ENCODE results near the gene KAZN.

Gene KAZN

DNA sequence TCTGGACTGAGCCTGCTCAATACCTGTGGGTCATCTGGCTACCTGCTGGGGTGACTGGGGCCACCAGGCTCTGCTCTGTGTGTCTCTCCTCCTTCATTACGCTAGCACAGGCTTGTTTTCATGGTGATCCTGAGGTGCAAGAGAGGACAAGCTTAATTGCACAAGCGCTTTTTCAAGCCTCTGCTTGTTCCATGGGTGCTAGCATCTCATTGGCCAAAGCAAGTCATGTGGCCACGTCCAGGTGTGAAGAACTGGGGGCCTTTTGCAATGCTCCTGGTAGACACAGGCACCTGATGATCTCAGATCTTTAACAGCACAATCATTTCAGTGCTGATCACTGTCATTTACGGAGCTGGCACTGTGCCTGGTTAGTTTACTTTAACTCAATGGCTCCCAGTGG lies 114.6 kb downstream of the KAZN start:
- ATAC-seq, result no peak

DNA sequence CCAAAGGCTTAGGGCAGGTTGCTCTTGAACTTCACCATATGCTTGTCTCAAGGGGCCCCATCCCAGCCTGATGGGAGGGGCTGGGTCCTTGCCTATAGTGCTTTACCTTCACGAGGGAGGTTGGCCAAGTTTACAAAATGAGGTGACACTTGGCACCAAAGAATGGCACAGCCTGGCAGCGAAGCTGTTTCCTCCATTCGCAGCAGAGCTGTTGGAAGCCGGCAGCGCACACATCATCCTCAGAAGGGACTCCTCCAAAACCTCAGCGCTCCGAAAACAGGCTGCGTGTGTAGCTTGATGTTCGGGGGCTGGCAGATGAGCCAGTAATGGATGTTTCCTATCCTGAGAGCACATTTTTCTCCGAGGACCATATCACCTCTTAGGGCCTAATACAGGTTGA lies 116.8 kb downstream of the KAZN start:
- TF ChIP-seq BACH2 (CRISPR knock-in tag; IDR thresholded peaks at IDR 0.05; ENCODE audit: borderline replicate concordance) (no peak), CSDC2 (CRISPR knock-in tag; IDR thresholded peaks at IDR 0.05) (no peak), ARNTL (CRISPR knock-in tag; IDR thresholded peaks at IDR 0.05; ENCODE audit: borderline replicate concordance, low read depth) (no peak), OSR1 (CRISPR knock-in tag; IDR thresholded peaks at IDR 0.05) (no peak), ZNF565 (CRISPR knock-in tag; conservative IDR thresholded peaks at IDR 0.05; ENCODE audit: low read depth) (no peak), ZFP30 (CRISPR knock-in tag; IDR thresholded peaks at IDR 0.05) (no peak), TOX (CRISPR knock-in tag; IDR thresholded peaks at IDR 0.05; ENCODE audit: borderline replicate concordance) (no peak), ESRRG (CRISPR knock-in tag; IDR thresholded peaks at IDR 0.05) (no peak), SNAI2 (CRISPR knock-in tag; IDR thresholded peaks at IDR 0.05) (no peak), PPARA (CRISPR knock-in tag; IDR thresholded peaks at IDR 0.05; ENCODE audit: borderline replicate concordance) (no peak), RARB (CRISPR knock-in tag; IDR thresholded peaks at IDR 0.05) (no peak), GLIS3 (CRISPR knock-in tag; IDR thresholded peaks at IDR 0.05) (no peak), ZC3H10 (CRISPR knock-in tag; IDR thresholded peaks at IDR 0.05) (no peak), ISL1 (CRISPR knock-in tag; IDR thresholded peaks at IDR 0.05) (no peak), ZFP3 (CRISPR knock-in tag; IDR thresholded peaks at IDR 0.05) (no peak)
- TF ChIP-seq, protein P1, sequence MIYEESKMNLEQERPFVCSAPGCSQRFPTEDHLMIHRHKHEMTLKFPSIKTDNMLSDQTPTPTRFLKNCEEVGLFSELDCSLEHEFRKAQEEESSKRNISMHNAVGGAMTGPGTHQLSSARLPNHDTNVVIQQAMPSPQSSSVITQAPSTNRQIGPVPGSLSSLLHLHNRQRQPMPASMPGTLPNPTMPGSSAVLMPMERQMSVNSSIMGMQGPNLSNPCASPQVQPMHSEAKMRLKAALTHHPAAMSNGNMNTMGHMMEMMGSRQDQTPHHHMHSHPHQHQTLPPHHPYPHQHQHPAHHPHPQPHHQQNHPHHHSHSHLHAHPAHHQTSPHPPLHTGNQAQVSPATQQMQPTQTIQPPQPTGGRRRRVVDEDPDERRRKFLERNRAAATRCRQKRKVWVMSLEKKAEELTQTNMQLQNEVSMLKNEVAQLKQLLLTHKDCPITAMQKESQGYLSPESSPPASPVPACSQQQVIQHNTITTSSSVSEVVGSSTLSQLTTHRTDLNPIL (CRISPR knock-in tag; IDR thresholded peaks at IDR 0.05; ENCODE audit: low read depth), result no peak
- TF ChIP-seq, protein P2, sequence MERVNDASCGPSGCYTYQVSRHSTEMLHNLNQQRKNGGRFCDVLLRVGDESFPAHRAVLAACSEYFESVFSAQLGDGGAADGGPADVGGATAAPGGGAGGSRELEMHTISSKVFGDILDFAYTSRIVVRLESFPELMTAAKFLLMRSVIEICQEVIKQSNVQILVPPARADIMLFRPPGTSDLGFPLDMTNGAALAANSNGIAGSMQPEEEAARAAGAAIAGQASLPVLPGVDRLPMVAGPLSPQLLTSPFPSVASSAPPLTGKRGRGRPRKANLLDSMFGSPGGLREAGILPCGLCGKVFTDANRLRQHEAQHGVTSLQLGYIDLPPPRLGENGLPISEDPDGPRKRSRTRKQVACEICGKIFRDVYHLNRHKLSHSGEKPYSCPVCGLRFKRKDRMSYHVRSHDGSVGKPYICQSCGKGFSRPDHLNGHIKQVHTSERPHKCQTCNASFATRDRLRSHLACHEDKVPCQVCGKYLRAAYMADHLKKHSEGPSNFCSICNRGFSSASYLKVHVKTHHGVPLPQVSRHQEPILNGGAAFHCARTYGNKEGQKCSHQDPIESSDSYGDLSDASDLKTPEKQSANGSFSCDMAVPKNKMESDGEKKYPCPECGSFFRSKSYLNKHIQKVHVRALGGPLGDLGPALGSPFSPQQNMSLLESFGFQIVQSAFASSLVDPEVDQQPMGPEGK (CRISPR knock-in tag; IDR thresholded peaks at IDR 0.05; ENCODE audit: borderline replicate concordance), result no peak
- TF ChIP-seq, protein P3, sequence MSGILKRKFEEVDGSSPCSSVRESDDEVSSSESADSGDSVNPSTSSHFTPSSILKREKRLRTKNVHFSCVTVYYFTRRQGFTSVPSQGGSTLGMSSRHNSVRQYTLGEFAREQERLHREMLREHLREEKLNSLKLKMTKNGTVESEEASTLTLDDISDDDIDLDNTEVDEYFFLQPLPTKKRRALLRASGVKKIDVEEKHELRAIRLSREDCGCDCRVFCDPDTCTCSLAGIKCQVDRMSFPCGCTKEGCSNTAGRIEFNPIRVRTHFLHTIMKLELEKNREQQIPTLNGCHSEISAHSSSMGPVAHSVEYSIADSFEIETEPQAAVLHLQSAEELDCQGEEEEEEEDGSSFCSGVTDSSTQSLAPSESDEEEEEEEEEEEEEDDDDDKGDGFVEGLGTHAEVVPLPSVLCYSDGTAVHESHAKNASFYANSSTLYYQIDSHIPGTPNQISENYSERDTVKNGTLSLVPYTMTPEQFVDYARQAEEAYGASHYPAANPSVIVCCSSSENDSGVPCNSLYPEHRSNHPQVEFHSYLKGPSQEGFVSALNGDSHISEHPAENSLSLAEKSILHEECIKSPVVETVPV (CRISPR knock-in tag; IDR thresholded peaks at IDR 0.05), result no peak
- TF ChIP-seq, protein P4, sequence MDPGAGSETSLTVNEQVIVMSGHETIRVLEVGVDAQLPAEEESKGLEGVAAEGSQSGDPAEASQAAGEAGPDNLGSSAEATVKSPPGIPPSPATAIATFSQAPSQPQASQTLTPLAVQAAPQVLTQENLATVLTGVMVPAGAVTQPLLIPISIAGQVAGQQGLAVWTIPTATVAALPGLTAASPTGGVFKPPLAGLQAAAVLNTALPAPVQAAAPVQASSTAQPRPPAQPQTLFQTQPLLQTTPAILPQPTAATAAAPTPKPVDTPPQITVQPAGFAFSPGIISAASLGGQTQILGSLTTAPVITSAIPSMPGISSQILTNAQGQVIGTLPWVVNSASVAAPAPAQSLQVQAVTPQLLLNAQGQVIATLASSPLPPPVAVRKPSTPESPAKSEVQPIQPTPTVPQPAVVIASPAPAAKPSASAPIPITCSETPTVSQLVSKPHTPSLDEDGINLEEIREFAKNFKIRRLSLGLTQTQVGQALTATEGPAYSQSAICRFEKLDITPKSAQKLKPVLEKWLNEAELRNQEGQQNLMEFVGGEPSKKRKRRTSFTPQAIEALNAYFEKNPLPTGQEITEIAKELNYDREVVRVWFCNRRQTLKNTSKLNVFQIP (CRISPR knock-in tag; IDR thresholded peaks at IDR 0.05; ENCODE audit: borderline replicate concordance, low read depth), result no peak
- ATAC-seq, result no peak

More for the DNA sequence above, 114.6 kb downstream of the KAZN start:
- no peak for TF ChIP-seq GLIS3 (CRISPR knock-in tag; IDR thresholded peaks at IDR 0.05)
- TF ChIP-seq OSR1 (CRISPR knock-in tag; IDR thresholded peaks at IDR 0.05), result no peak
- TF ChIP-seq SNAI2 (CRISPR knock-in tag; IDR thresholded peaks at IDR 0.05), result no peak
- TF ChIP-seq ZFP3 (CRISPR knock-in tag; IDR thresholded peaks at IDR 0.05), result no peak
- TF ChIP-seq ESRRG (CRISPR knock-in tag; IDR thresholded peaks at IDR 0.05), result no peak
- TF ChIP-seq ZFP30 (CRISPR knock-in tag; IDR thresholded peaks at IDR 0.05), result no peak
- no peak for TF ChIP-seq ZC3H10 (CRISPR knock-in tag; IDR thresholded peaks at IDR 0.05)
- no peak for TF ChIP-seq CSDC2 (CRISPR knock-in tag; IDR thresholded peaks at IDR 0.05)
- TF ChIP-seq ZNF70 (CRISPR knock-in tag; IDR thresholded peaks at IDR 0.05), result no peak
- TF ChIP-seq BACH2 (CRISPR knock-in tag; IDR thresholded peaks at IDR 0.05; ENCODE audit: borderline replicate concordance), result no peak
- no peak for TF ChIP-seq ARNTL (CRISPR knock-in tag; IDR thresholded peaks at IDR 0.05; ENCODE audit: borderline replicate concordance, low read depth)

DNA sequence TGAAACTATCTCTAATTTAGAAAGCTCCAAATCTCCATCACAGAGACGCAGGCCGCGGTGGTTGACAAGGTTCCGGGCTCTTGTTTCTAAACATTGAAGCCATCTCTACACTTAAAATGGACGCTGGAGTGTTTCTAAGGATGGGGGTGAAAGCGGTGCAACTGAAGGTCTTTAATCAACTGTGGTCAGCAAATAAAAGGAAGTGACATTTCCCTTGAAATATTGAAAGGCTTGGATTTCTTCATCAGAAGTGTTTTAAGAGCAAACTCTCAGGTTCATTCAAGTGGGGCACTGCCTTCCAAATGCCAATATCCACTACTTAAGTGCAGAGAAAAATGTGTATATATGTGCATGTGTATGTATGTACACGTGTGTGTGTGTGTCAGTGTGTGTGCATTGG lies 117.3 kb downstream of the KAZN start:
- TF ChIP-seq SNAI2 (CRISPR knock-in tag; IDR thresholded peaks at IDR 0.05), result no peak
- no peak for TF ChIP-seq ZNF565 (CRISPR knock-in tag; conservative IDR thresholded peaks at IDR 0.05; ENCODE audit: low read depth)
- no peak for TF ChIP-seq ISL1 (CRISPR knock-in tag; IDR thresholded peaks at IDR 0.05)
- TF ChIP-seq ZFP30 (CRISPR knock-in tag; IDR thresholded peaks at IDR 0.05), result no peak
- no peak for ATAC-seq

DNA sequence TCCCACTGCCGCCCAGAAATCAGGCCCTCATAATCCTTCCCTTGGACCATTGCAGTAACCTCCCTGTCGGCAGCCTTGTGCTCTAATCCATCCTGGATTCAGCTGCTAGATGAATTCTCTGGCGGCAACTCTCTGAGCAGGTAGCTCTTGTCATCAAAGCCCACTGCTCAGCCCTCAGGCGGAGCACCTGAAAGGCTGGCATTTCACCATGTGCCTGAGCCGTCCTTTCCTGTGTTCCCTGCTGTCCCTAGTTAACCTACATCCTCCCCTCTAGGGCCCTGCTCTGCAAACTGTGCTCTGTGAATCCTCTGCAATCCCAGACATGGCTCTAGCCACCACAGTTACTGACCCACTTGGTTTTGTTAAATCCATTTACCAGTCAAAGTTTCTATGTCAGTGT lies 118.0 kb downstream of the KAZN start:
- ATAC-seq, result no peak
- TF ChIP-seq ZFP3 (CRISPR knock-in tag; IDR thresholded peaks at IDR 0.05), result no peak
- no peak for TF ChIP-seq PPARA (CRISPR knock-in tag; IDR thresholded peaks at IDR 0.05; ENCODE audit: borderline replicate concordance)
- TF ChIP-seq, protein P3 (CRISPR knock-in tag; IDR thresholded peaks at IDR 0.05), result no peak
- TF ChIP-seq TCF4 (CRISPR knock-in tag; IDR thresholded peaks at IDR 0.05; ENCODE audit: borderline replicate concordance), result no peak
- no peak for TF ChIP-seq ZNF565 (CRISPR knock-in tag; conservative IDR thresholded peaks at IDR 0.05; ENCODE audit: low read depth)
- TF ChIP-seq, protein P2 (CRISPR knock-in tag; IDR thresholded peaks at IDR 0.05; ENCODE audit: borderline replicate concordance), result no peak
- no peak for TF ChIP-seq ZNF70 (CRISPR knock-in tag; IDR thresholded peaks at IDR 0.05)
